Mucosa of descending colon (tissue), 3 donors: ENCODE results near the gene MYO18A. TPM values are rescaled to one million over a fixed set of nuclear protein-coding genes. Genes with fewer than 3 reads are reported as not detected.

Experiments
- ATAC-seq: fragments of 200-7000 bp; cut with Tn5 transposase; one replicate; pipeline ENCODE4 v1.9.1; 2020; ENCODE audit warnings: mild to moderate bottlenecking, moderate library complexity
- DNase-seq, 3 donors: peaks; one replicate each; pipeline ENCODE4 v3.0.0-alpha.2; 2020
- H3K36me3 ChIP-seq: fragments of 200-600 bp; one replicate; pipeline ENCODE4 v1.8.0; 2021; ENCODE audit warnings: low read depth, mild to moderate bottlenecking
- H3K4me1 ChIP-seq: fragments of 200-600 bp; one replicate; pipeline ENCODE4 v1.8.0; 2021; ENCODE audit warnings: low read depth, mild to moderate bottlenecking
- H3K4me3 ChIP-seq: fragments of 200-600 bp; one replicate; pipeline ENCODE4 v1.8.0; 2021; ENCODE audit warnings: mild to moderate bottlenecking
- H3K9me3 ChIP-seq: fragments of 200-600 bp; one replicate; pipeline ENCODE4 v1.8.0; 2021; ENCODE audit warnings: mild to moderate bottlenecking
- intact Hi-C, 2 donors: fragments of 100-400 bp; cut with DNase I in 1 of 2; cut with micrococcal nuclease in 1 of 2; formaldehyde crosslinking; loops; one replicate each; pipeline versions ENCODE4 v1.11.0 to v1.11.1; 2022; cut with DNase I, micrococcal nuclease
- total RNA-seq, 3 donors: library from RNA; stranded (reverse); fragmentation: NEBNext Ultra II Directional in 2 of 3; extraction: Animal tissue kit (Norgen Biotek cat#: 25700) in 2 of 3; gene quantifications; one replicate each; pipeline versions ENCODE4 v1.2.1 to v1.2.4, GENCODE V29; 2021 to 2023
- TF ChIP-seq, protein P1 (sequence below): fragments of 200-600 bp; IDR thresholded peaks from one replicate; pipeline ENCODE4 v1.8.0; 2022; ENCODE audit warnings: antibody characterized with exemption, mild to moderate bottlenecking
- donor health status: DM: no; HTN: no; CAD: no; lungs with moderate emphysema.
- donor health status: DM: no; HTN: no; CAD: no.
- donor health status: DM: no; HTN: yes; CAD: no.

Gene MYO18A
- total RNA-seq, 3 donors from 2014 or later = 84.9 to 111 (median 93.3) TPM

DNA sequence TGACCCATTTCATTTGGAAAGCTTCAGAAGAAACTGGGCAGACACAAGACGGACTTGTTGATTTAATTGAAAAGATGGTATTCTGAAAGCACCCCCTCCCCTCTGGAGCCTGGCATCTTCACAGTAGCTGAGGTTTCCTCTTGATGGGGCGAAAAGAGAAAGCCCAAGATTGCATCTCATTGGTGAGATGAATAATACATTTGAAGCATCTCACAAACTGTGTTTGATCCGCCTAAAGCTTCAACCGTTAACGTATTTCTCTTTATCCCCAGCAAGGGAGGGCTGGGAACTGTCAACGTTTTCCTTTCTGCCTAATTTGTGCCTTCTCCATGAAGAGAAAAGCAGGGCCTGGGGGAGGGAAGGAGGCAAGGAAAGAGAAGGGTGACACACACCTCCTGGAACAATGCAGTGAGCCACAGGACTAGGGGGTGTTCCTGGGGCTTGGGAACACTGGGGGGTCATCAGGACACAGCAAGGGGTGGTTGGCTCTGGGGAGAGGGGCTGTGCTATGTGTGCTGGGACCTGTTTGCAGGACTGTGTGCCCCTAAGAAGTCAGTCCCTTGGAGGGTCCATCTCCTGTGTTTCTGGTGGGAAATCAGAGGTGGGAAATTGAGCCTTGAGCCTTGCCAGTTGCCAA, 155.8 kb downstream of the MYO18A start:
- Histone ChIP-seq H3K36me3 (no peaks in the 10 kb centered on the region), H3K9me3 (no peaks in the 10 kb centered on the region), H3K4me3 (no peak overlapping the region), H3K4me1 (peaks cover 9% of the 10 kb centered on the region)
- intact Hi-C loops = no loop called here
- ATAC-seq (no peak), DNase-seq (no peak)
- TF ChIP-seq, protein P1, sequence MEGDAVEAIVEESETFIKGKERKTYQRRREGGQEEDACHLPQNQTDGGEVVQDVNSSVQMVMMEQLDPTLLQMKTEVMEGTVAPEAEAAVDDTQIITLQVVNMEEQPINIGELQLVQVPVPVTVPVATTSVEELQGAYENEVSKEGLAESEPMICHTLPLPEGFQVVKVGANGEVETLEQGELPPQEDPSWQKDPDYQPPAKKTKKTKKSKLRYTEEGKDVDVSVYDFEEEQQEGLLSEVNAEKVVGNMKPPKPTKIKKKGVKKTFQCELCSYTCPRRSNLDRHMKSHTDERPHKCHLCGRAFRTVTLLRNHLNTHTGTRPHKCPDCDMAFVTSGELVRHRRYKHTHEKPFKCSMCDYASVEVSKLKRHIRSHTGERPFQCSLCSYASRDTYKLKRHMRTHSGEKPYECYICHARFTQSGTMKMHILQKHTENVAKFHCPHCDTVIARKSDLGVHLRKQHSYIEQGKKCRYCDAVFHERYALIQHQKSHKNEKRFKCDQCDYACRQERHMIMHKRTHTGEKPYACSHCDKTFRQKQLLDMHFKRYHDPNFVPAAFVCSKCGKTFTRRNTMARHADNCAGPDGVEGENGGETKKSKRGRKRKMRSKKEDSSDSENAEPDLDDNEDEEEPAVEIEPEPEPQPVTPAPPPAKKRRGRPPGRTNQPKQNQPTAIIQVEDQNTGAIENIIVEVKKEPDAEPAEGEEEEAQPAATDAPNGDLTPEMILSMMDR = no peak

GRCh38 chr17:29022074-29022473, 158.1 kb downstream of the MYO18A start:
- no peak overlapping the region for H3K4me3 ChIP-seq
- H3K36me3 ChIP-seq = no peaks in the 10 kb centered on the region
- ATAC-seq (no peak), DNase-seq (no peak)
- no peaks in the 10 kb centered on the region for H3K9me3 ChIP-seq
- TF ChIP-seq, protein P1 = no peak
- H3K4me1 ChIP-seq = peaks cover 9% of the 10 kb centered on the region
- intact Hi-C loops = no loop called here

DNA sequence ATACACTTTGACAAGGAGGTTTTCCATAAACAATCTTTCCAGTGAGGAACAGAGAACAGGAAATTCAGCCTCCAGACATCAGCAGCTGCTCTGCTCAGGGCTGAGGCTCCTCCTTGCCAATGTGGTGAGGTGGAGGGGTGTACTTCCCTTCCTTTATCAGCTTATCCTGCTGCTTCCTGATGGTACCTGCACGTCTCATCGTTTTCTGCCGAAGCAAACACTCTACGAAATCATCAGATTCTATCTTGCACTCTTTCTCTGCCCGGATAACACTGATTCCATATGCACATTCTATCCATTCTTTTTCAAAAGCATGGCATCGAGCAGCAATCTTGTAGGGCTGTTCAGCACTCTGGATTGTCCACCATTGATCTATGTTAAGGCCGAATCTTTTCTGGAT, 159.0 kb downstream of the MYO18A start:
- intact Hi-C loops = no loop called here
- peaks cover 9% of the 10 kb centered on the region for H3K4me1 ChIP-seq
- no peaks in the 10 kb centered on the region for H3K9me3 ChIP-seq
- TF ChIP-seq, protein P1 = no peak
- H3K36me3 ChIP-seq = no peaks in the 10 kb centered on the region
- no peak overlapping the region for H3K4me3 ChIP-seq
- DNase-seq (no peak), ATAC-seq (no peak)

Other genes with a start within 250 kb of the MYO18A start
- 10 to 100 TPM; 35.9 to 59.7 (median 39.2) TPM for gene PHF12, start 228.9 kb downstream of the MYO18A start, total RNA-seq
- gene SEZ6, start 174.4 kb downstream of the MYO18A start, total RNA-seq = 1 to 10 TPM in 1 of 3 donors, under 1 TPM in 1, not detected in 1; 0.31 to 1.0 TPM
- gene PIPOX, start 137.3 kb downstream of the MYO18A start, total RNA-seq = 1 to 10 TPM in 2 of 3 donors, under 1 TPM in 1; 0.75 to 7.4 (median 1.3) TPM
- gene CRYBA1, start 66.5 kb upstream of the MYO18A start, total RNA-seq = not detected
- 10 to 100 TPM; 45.3 to 47.5 (median 45.9) TPM for gene NUFIP2, start 113.8 kb upstream of the MYO18A start, total RNA-seq
- gene TAOK1, start 210.0 kb upstream of the MYO18A start, total RNA-seq = 10 to 100 TPM; 50.0 to 76.3 (median 52.1) TPM